ENCODE measurements around the gene SYNJ2.
A peak's percentile ranks its signal among the peaks of the same experiment; 100 is the strongest.
"Not testable (repeated sequence)": the region's sequence is repeated elsewhere in the genome, so short reads cannot be mapped to it uniquely, and the experiment has no call there.

SYNJ2 gene, protein sequence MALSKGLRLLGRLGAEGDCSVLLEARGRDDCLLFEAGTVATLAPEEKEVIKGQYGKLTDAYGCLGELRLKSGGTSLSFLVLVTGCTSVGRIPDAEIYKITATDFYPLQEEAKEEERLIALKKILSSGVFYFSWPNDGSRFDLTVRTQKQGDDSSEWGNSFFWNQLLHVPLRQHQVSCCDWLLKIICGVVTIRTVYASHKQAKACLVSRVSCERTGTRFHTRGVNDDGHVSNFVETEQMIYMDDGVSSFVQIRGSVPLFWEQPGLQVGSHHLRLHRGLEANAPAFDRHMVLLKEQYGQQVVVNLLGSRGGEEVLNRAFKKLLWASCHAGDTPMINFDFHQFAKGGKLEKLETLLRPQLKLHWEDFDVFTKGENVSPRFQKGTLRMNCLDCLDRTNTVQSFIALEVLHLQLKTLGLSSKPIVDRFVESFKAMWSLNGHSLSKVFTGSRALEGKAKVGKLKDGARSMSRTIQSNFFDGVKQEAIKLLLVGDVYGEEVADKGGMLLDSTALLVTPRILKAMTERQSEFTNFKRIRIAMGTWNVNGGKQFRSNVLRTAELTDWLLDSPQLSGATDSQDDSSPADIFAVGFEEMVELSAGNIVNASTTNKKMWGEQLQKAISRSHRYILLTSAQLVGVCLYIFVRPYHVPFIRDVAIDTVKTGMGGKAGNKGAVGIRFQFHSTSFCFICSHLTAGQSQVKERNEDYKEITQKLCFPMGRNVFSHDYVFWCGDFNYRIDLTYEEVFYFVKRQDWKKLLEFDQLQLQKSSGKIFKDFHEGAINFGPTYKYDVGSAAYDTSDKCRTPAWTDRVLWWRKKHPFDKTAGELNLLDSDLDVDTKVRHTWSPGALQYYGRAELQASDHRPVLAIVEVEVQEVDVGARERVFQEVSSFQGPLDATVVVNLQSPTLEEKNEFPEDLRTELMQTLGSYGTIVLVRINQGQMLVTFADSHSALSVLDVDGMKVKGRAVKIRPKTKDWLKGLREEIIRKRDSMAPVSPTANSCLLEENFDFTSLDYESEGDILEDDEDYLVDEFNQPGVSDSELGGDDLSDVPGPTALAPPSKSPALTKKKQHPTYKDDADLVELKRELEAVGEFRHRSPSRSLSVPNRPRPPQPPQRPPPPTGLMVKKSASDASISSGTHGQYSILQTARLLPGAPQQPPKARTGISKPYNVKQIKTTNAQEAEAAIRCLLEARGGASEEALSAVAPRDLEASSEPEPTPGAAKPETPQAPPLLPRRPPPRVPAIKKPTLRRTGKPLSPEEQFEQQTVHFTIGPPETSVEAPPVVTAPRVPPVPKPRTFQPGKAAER (N-terminal part only)

DNA sequence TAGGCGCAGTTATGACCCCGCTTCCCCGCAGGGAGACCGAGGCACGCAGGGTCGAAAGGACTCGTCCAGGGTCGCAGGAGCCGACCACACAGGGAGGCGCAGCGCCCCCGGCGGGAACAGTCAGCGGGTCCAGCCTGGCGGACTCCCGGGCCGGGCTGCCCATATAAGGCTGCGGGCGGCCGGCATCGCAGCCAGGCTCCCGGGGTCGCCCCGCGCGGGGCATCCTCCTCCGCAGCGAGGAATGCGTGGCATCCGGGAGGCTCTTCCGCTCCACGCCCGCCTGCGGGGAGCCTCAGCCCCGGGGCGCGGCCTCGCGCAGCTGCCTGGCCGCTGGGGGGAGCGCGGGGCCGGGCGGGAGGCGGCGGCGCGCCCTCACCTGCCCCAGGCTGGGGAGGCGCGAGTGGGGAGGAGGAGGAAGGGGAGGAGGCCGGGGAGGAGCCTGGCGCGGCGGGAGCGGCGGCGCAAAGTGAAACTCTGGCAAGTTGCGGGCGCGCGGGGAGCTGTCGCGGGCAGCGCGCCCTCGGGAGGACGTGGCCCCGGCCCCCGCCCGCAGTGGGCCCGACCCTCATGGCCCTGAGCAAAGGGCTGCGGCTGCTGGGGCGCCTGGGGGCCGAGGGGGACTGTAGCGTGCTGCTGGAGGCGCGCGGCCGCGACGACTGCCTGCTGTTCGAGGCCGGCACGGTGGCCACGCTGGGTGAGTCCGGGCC lies at the start of gene SYNJ2:
Gene SYNJ2 (plus strand): TSS at position 469 of the 707 bp plus-strand sequence. CDS start 99 bp downstream, at position 568.
- peak; percentile 41 to 88 (median 84) for DNase-seq

DNA sequence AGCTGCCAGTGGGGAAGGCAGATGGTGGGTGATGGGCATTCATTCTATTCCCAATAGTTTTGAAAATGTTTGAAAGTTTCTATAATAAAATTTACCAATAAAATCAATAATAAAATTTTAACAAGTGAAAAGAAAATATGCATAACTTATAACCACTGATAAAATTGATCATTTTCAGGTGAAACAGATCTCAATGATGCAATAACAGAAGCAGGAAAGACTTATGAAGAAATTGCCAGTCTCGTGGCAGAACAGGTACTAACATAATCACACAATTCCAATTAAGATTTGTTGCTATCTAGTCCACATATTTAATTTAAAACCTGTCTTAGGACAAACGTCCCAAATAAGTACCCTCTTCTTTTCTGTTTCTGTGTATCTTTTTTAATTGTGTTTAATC lies 45.9 kb upstream of the SYNJ2 start:
- no peak for DNase-seq

GRCh38 chr6:157937318-157937717 lies 44.3 kb upstream of the SYNJ2 start:
- DNase-seq: no peak

GRCh38 chr6:157937916-157938315 lies 43.7 kb upstream of the SYNJ2 start:
- no peak for DNase-seq

- DNase-seq: not testable (repeated sequence)
Measured at GRCh38 chr6:157940375-157941036, 41.2 kb upstream of the SYNJ2 start.

GRCh38 chr6:157941101-157941863 lies 40.4 kb upstream of the SYNJ2 start:
- DNase-seq: no peak

- no peak for DNase-seq
Measured at GRCh38 chr6:157942351-157942750, 39.3 kb upstream of the SYNJ2 start.

GRCh38 chr6:157943249-157943963 lies 38.3 kb upstream of the SYNJ2 start:
- peak in 1 of 3 experiments; percentile 10 for DNase-seq

- DNase-seq: no peak
Measured at GRCh38 chr6:157943964-157944283, 37.7 kb upstream of the SYNJ2 start.

- DNase-seq: no peak
Measured at GRCh38 chr6:157944983-157945931, 36.4 kb upstream of the SYNJ2 start.

- DNase-seq: no peak
Measured at GRCh38 chr6:157946053-157946617, 35.5 kb upstream of the SYNJ2 start.

DNA sequence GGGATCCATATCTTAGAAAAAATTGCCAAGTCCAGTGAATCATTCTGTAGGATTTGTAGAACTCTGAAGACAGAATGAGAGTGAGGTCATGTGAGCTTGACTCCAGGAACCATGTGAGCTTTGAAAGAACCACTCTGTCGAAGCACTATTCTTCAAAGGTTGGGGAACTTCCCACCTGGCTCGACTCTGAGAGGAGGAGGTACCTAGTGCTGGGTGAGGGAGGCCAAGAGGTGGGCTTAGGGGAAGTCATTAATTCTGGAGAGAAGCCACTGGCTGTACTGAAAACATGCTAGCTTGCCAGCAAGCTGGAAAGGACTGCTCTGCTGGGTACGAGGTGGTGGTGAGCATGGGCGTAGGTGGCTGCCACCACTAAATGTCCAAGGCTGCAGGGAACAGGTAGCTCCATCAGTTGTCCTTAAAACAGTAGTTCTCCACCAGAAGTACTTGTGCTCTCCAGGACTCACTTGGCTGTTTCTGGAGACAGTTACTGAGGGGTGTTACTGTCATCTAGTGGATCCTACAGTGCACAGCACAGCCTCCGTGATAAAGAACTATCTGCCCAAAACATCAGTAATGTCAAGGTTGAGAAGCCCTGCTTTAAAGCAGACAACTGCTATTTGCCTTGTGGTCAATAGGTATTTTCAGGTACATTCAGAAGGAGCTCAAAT lies 34.7 kb upstream of the SYNJ2 start:
- DNase-seq: peak in 1 of 3 experiments; percentile 48

- not testable (repeated sequence) for DNase-seq
Measured at GRCh38 chr6:157950899-157951298, 30.8 kb upstream of the SYNJ2 start.

DNA sequence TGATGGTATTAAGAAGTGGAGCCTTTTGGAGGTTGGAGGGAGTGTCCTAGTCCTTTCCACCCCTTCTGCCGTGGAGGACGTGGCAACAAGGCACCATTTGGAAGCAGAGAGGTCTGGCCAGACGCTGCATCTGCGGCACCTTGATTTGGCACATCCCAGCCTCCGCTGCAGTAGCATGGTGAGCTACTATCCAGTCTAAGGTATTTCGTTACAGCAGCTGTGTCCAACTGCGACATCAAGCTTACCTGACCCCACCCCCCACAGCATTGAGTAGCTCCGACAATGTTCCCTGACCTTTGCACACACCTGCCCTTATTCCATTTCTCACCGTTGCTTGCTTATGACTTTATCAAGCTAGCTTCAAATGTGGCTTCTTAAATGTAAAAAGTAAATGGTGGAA lies 29.8 kb upstream of the SYNJ2 start:
- no peak for DNase-seq

- no peak for DNase-seq
Measured at GRCh38 chr6:157952861-157953351, 28.8 kb upstream of the SYNJ2 start.

DNA sequence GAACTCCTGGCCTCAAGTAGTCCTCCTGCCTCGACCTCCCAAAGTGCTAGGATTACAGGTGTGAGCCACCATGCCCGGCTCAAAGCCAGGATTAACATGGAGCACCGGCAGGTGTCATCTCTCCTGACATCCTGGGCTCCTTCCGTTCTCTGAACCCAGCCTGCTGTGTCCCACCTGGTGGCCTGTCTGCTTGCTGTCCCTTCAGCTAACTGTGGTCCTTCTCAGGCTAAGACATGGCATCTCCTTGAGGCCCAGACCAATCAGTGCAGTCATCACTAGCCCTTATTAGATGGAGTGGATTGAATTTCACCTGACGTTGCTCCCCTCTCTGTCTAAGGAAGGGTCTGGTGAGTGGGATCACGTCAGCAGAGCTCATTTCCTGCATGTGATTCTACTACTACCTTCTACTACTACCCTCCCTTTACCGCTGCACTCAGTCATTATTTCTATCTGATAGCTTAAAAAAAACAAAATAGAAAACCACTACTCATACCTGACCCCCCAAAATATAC lies 28.0 kb upstream of the SYNJ2 start:
- peak in 1 of 3 experiments; percentile 52 for DNase-seq

All from NCI-H1417 (cell line).